Measurements from ENCODE around the gene GREM2.

Gene GREM2

GRCh38 chr1:240555524-240555923 lies 56.4 kb downstream of the GREM2 start:
- TF ChIP-seq, protein P1, sequence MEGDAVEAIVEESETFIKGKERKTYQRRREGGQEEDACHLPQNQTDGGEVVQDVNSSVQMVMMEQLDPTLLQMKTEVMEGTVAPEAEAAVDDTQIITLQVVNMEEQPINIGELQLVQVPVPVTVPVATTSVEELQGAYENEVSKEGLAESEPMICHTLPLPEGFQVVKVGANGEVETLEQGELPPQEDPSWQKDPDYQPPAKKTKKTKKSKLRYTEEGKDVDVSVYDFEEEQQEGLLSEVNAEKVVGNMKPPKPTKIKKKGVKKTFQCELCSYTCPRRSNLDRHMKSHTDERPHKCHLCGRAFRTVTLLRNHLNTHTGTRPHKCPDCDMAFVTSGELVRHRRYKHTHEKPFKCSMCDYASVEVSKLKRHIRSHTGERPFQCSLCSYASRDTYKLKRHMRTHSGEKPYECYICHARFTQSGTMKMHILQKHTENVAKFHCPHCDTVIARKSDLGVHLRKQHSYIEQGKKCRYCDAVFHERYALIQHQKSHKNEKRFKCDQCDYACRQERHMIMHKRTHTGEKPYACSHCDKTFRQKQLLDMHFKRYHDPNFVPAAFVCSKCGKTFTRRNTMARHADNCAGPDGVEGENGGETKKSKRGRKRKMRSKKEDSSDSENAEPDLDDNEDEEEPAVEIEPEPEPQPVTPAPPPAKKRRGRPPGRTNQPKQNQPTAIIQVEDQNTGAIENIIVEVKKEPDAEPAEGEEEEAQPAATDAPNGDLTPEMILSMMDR (IDR thresholded peaks at IDR 0.05; ENCODE audit: extremely low read depth, insufficient read depth, missing control alignments), result no peak
- in situ Hi-C loops (cut with MboI; ENCODE audit: low pct_unique_long_range_greater_than_20kb, low sequenced_read_pairs, unreplicated experiment), result no loop called here
- no peak for DNase-seq (ENCODE audit: low spot score)

DNA sequence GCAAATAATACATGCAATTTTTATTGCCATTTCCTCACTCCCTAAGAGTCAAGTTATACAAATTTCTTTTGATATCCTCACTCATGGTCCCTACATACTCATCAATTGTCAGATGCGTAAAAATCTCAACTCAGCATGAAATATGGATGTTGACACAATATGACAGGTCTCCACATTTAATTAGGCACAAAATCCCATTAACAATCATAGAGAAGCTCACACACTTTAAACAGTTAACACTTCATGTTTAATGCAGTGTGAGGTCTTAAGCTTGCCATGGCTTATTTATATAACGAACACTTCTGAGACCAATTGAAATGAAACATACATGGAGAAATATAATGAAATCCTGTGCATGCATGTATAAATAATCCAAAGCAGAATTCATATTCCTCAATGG lies 58.6 kb downstream of the GREM2 start:
- no peak for DNase-seq (ENCODE audit: low spot score)
- in situ Hi-C loops (cut with MboI; ENCODE audit: low pct_unique_long_range_greater_than_20kb, low sequenced_read_pairs, unreplicated experiment), result no loop called here
- TF ChIP-seq, protein P1 (IDR thresholded peaks at IDR 0.05; ENCODE audit: extremely low read depth, insufficient read depth, missing control alignments), result no peak

DNA sequence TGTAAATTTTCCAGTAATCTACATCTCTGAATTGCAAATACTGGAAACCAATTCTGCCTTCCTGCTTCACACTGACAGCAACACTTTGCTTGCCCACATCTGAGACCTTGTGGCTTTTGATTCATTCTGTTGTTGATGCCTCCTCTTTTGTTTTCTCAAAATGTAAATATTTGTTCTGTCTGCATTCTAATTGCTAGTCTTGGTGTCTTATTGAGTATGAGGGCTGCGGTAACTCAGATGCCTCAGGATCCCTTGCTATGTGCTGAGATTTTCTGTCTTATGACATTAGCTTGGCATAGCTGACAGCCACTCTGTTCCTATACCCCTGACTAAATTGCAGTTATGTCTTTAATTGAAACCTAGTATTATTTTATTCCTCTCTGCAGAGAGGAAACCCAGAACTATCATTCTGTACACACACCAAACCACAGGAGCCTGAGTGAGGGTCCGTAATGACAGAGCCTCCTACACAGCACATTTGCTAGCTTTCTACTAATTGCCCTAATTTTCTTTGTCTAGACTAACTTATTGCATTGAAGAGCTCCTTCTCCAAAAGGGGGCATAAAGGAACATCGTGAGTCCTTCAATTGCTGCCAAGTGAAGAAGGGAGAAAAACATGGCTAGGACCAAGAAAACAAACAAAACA lies 72.1 kb downstream of the GREM2 start:
- in situ Hi-C loops (cut with MboI; ENCODE audit: low pct_unique_long_range_greater_than_20kb, low sequenced_read_pairs, unreplicated experiment), result no loop called here
- TF ChIP-seq, protein P1 (IDR thresholded peaks at IDR 0.05; ENCODE audit: extremely low read depth, insufficient read depth, missing control alignments), result no peak

DNA sequence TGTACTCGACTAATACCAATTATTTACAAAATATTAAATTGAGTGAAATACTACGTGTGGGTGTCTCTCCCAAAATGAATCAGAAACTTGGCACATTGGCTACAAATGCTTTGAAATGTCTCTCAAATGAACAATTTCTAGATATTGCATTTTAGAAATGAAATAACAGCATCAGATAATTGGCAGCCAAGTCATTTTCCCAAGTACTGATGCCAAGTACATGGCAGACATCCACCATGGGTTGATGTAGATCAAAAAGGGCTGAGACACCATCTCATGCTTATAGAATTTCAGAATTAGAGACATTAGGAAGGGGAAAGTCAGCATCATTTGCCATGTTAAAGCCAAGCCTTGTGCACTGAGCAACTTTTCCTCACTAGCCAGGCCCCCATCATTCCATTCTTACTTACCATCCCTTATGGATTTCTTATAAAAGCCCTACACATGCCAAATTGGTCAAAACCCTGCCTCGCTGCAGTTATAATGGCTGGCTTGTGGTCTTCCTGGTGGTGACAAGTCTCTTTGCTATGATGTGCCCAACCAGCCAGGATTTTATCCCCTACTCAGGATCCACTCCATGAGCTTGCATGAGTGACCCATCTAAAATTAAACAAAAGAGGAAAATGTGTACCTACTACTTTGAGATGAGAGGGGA lies 73.1 kb downstream of the GREM2 start:
- TF ChIP-seq, protein P1 (IDR thresholded peaks at IDR 0.05; ENCODE audit: extremely low read depth, insufficient read depth, missing control alignments), result no peak
- in situ Hi-C loops (cut with MboI; ENCODE audit: low pct_unique_long_range_greater_than_20kb, low sequenced_read_pairs, unreplicated experiment), result no loop called here
- DNase-seq (ENCODE audit: low spot score), result no peak

More for the DNA sequence above, 72.1 kb downstream of the GREM2 start:
- no peak for DNase-seq (ENCODE audit: low spot score)

DNA sequence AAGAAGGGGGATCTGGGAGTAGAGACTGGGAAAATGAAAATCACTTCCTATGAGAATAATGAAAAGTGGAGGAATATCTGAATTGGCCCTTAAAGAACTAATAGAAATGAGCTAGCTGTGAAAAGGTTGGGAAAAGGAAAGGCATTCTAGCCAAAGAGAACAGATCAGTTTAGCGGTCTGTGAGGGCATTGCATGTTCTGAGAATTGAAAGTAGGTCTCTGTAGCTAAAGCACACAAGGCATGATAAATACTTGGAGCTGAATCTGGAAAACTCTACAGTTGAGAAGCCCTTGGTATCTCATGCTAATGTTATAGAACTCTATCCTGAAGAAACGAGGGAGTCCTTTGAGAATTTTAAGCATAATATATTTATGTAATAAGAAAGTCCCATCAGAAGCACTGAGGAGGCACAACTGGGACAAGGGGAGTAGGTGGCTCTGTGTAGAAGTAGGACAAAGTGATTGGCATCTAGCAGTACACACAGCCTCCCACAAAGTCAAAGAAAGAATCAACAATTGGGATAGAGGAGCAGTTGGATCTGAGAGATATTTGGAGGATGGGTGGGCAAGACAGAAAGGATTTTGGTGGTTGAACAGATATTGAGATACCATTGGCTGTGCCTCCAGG lies 78.7 kb downstream of the GREM2 start:
- in situ Hi-C loops (cut with MboI; ENCODE audit: low pct_unique_long_range_greater_than_20kb, low sequenced_read_pairs, unreplicated experiment), result no loop called here
- no peak for DNase-seq (ENCODE audit: low spot score)
- TF ChIP-seq, protein P1 (IDR thresholded peaks at IDR 0.05; ENCODE audit: extremely low read depth, insufficient read depth, missing control alignments), result no peak

DNA sequence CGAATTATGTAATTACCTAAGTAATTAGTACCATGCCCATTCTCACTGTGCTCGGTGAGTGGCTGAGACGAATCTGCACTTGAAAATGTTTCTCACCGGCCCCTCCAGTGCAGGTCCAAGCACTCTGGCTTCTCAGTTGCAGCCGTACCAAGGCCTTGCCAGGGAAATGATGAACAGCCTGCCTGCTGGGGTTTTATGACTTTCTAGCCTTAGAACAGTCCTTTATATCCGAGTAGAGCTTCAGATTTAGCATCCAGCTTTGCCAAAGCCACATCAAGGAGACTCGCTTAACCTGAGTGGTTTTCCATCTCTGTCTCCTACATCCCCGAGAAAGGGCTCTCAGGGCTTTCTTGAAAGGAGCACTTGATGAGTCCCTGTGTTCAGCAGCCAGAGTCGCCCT lies 83.4 kb downstream of the GREM2 start:
- in situ Hi-C loops (cut with MboI; ENCODE audit: low pct_unique_long_range_greater_than_20kb, low sequenced_read_pairs, unreplicated experiment), result no loop called here
- TF ChIP-seq, protein P1 (IDR thresholded peaks at IDR 0.05; ENCODE audit: extremely low read depth, insufficient read depth, missing control alignments), result no peak
- no peak for DNase-seq (ENCODE audit: low spot score)

Measured in GM13977 (cell line).